NCI-H748 (cell line): ENCODE measurements around the gene ASAP2.

Experiments
- DNase-seq: peaks from one replicate; lab custom pipeline; 2025; ENCODE audit not compliant: unreplicated experiment; lab: John Stamatoyannopoulos, UW

ASAP2 gene

DNA sequence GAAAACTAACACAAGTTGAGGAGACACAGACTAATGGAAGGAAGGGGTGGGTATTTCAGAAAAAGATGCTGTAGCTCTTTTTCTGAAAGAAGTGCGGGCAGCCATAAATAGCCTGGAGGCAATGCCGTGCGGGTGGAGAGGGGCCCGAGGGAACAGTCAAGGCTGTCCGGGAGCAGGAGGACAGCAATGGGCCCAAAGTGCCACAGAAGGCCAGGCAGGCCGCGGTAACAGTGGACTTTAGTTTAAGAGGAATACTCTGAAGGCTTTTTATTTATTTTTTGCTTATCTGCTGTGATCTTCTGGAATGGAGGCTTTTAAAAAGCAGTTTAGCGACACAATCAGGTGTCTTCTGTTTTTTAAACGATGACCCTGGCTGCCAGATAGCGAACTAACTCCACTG is 213.9 kb downstream of the ASAP2 start:
- no peak for DNase-seq

DNA sequence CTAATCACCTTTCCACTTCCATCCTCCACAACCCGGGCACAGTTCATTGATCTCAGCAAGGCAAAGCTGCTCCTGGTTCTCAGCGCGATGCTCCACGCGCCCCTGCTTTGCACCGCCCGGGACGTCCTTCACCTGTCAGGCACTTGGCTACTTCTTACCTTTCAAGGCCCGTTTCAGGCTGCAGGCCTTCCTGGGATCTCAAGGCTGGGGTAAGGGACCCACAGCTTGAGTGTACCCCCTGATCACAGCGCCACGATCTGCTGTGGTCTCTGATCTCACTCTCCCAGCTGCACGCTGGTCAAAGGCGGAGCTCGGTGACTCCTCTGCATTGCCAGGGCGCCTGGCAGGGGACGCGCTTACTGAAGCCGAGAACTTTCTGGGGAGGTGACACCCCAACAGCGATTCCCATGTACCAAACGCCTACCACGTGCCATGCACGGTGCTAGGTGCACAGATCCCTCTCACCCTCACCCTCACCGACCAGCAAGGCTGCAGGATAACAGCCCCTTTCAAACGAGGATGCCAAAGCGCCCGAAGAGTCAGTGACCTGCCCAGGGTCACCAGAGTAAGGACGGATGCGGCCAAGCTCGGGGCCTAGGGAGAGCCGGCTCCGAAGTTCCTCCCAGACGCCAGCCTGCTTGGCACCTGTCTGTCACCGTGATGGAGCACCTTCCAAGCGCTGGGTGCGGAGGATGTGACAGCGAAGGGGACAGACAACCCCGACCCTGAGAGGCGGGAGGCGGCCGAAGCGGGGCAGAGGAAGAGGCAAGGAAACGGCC is 215.9 kb downstream of the ASAP2 start:
- peak; percentile 67 for DNase-seq

DNA sequence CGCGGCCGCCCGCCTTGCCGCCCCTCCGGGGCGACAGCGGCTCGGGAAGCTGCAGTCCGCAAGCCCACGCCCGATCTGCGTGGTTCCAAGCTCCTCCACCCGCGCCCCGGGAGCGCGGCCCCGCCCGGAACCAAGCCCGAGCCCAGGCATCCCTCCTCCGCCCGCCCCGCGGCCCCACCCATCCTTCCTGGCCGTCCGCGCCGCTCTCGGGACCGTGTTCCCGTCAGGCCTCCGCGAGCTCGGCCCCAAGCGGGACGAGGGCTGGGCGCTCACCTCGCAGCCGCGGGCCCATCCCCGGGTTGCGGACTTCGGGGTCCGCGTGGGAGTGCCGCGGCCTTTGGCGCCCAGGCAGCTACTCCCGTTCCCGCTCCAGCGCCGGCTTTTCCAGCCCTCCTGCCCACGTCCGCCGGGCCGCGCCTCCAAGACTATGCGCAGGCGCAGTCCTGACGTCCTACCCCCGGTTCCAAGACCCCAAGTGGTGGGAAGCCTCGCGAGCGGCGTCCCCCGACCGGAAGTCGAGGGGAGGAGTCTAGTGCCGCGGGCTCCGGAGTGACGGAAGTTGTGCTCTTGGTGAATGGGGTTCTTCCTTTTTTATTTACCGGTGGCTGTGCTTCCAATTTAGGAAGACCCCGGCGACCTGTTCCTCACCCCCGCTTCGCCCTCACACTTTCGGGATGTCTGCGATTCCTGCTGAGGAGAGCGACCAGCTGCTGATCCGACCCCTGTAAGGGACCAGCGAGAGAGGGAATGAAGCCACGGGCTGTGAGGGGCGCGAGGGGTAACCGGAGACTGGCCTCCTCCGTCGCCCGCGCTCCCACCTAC is 216.7 kb downstream of the ASAP2 start, which contains the start of the genes CPSF3 and ITGB1BP1:
Gene CPSF3 (plus strand): TSS at position 555 of the 822 bp plus-strand sequence. CDS start 120 bp downstream, at position 675.
Gene ITGB1BP1 (minus strand): TSS at position 429 of the 822 bp plus-strand sequence. CDS start 4,831 bp downstream, outside the sequence.
- peak; percentile 98 for DNase-seq

DNA sequence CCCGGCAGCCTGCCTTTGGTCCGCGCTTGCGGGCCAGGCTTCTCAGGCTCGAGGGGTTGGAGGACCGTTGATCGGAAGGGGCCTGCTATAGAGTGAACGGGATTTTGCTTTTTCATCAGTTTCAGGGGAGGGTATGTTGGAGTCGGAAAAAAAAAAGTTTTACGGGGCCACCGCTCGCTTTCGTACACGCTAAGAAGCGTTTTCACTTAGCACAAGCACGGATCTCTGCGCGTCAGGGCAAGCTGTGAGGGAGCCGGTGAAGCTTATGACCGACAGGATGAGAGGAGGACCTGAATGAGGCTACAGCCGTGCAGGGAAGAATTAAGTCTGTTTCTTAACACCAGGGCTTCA is 217.3 kb downstream of the ASAP2 start:
- DNase-seq: peak; percentile 71

DNA sequence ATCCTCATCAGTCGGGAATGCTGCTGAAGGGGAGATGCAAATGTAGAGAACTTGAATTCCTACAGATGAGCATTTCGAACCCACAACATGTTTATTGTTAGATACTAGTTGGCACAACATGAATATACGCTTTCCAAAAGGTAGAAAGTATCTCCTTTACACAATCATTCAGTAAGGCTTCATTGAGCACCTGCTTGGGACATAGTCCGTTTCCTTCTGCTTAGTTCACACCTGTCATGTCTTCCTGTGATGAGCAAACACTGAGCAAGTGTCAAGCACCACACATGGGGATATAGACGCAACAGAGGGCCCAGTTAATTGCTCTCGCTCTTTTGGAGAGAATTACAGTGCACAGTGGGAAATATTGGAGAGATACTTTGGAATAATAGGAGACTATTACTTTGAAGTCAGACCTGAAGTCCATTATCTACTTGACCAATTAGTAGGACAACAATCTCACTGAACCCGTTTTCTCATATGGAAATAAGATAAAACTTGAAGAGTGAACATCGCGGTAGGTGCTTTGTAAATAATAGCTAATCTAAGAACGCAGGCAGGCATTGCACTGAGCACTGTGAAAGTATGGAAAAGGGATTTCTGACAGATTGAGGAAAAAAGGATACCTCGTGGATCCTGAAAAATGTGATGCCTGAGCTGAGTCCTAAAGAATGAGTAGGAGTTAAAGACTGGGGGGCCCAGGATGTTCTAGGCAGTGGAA is 218.0 kb downstream of the ASAP2 start:
- peak; percentile 94 for DNase-seq

DNA sequence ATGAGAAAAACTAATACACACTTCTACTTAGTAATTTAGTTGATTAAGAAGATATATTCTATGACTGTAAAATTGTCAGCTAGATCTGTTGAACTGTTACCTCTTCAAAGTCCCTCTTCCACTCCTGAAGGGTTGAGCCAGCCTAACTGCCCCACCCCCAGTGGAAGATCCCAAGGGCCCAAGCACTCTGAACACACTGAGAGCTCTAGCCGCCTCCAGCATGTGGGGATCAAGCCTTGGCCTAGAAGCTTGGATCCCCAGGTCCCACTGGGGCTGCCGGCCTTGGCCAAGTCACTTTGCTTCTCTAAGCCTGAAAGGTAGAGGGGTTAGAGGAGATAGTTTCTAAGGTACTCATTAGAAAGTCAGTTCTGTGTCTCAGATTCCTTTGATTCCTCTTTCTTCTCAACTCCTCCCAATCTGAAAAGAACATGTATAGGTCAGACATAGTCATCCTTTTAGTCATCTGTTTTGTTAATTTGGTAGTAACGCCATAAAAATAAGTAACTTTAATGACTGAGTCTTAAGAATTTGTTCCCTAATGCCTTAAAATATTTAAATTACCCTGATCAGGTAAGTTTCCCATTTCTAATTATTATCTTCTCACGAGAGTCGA is 222.5 kb downstream of the ASAP2 start:
- DNase-seq: no peak

DNA sequence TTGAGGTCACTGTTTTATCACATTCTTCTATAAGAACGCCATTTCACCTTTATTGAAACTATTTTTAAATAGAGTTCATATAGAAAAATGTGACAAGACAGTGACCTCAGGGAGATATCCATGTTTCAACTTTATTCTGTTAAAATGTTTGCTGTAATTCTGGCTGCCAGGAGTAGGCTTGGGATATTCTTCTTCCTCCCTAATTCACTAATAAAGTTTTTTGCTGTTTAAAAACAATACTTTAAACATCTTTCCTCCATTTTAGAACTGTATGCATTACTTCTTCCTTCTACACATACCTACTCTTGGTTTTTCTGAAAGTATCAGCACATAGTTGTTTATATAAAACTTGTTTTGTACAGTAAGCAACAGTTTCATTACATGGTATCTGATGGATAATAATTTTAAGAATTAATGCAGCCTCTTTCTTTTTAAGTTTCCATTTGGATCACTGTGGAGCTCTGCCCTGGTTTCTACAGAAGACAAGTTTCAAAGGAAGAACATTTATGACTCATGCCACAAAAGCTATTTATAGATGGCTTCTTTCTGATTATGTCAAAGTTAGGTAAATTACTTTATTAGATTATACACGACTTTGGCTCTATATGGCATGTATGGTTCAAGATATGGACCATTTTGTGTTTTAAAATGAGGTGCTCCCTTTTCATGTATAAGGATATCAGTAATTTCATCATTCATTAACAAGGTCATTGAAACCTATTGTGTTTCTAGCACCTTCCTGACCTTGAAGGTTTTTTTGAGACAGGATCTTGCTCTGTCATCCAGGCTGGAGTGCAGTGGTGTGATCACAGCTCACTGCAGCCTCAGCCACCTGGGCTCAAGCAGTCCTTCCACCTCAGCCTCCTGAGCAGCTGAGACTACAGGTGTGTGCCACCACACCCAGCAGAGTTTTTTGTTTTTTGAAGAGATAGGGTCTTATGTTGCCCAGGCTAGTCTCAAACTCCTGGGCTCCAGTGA is 224.0 kb downstream of the ASAP2 start:
- no peak for DNase-seq

DNA sequence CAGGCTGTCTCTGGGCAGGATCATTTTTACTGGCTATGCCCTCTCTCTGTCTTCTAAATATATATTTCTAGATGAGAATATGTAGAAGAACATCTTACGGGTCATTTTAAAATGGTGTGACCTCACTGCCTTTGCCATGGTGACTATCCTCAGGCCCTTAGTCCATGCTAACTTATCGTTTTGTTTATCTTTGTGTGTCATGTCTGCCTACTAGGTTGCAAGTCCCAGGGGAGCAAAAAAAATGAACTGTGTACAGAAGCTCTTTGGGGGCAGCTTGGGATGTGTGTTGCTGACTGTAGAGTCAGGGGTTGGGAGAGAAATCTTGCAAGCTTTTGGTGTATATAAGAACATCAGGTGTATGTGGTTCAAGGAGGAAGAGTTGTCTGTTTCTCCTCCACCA is 227.9 kb downstream of the ASAP2 start:
- no peak for DNase-seq

DNA sequence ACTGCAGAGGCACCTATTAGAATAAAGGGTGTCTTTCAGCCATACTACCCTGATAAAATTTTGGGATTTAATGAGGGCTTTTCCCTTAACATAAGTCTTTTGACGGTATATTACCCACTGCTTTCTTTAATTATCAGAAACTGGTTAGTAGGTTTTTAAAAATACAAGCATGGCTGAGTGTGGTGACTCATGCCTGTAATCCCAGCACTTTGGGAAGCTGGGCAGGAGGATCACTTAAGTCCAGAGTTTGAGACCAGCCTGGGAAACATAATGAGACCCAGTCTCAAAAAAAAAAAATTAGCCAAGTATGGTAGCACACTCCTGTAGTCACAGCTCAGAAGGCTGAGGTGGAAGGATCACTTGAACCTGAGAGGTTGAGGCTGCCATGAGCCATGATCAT is 232.9 kb downstream of the ASAP2 start:
- no peak for DNase-seq

DNA sequence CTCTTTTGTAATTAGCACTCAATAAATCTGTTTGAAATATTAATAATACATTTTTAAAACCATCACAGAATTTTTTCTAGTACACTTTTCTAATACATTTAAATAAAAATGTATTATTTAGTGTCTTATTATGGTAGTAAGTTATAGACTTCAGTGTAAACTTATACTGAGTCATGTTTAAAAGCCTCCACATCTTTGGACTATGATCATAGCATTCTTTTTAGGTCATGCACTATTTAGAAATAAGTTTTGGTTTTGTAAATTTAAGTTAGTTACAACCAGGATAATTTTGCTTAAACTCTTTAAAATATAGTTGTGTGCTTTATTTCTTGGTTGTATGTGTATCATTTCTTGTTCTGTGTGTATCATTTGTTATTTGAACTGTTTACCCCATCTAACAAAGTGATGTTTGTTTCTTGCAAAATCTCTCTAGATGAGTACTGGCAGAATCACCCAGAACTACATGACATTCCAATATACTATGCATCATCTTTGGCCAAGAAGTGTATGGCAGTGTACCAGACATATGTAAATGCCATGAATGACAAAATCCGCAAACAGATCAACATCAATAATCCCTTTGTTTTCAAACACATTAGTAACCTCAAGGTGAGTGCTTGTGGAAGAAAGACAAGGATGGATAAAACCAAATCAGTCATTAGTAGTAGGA is 233.6 kb downstream of the ASAP2 start:
- DNase-seq: no peak

DNA sequence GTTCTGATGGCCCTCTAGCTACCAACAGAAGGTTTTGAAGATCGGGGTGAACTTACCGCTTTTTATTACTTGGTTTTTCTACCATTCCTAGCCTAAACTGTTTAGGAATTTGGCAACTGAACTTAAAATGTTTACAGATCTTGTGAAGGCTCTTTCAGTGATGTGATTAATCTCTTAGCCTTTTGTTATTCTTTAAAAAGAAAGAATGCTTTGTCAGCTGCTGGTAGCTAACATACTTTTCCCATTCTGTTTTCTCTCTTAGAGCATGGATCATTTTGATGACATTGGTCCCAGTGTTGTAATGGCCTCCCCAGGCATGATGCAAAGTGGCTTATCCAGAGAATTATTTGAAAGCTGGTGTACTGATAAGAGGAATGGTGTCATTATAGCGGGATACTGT is 234.9 kb downstream of the ASAP2 start:
- DNase-seq: no peak

DNA sequence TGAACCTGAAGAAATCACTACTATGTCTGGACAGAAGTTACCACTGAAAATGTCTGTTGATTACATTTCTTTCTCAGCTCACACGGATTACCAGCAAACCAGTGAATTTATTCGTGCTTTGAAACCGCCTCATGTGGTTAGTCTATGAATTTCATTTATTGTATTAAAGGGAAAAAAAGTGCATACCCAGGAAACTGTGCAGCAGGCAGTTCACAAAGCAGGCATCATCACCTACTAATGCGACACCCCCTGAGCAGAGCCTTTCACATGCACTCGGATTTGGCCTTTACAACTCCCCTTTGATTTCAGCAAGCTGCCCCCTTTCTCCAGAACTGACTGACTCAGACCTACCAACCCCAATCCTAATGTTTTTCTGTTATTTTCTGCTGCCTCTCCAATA is 236.9 kb downstream of the ASAP2 start:
- no peak for DNase-seq

DNA sequence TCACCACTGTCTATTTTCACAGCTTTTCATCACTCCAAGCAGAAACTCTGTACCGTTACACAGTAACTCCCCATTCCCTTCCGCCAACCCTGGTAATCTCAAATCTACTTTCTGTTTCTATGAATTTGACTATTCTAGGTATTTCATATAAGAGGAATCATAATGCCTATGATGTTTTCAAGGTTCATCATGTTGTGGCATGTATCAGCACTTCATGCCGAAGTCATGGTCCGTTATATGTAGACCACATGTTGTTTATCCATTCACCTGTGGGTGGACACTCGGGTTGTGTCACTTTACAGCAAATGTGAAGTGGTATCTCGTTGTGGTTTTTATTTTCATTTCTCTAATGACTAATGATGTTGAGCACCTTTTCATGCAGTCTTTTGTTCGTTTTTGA is 238.5 kb downstream of the ASAP2 start:
- DNase-seq: no peak

DNA sequence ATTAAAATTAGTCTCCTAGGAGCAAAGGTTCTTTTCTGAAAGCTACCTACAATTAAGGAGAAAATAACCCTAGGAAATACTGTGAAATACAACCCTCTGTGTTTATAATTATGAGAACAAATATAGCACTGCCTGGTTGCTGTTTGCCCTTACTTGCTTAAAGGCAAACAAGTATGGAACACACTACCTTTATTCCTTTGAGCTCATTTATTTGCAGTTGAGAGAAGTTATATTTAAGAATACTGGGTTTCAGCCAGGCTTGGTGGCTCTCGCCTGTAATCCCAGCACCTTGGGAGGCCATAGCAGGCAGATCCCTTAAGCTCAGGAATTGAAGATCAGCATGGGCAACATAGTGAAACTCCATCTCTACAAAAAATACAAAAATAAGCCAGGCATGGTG is 244.6 kb downstream of the ASAP2 start:
- no peak for DNase-seq
